H9 (cell line): ENCODE measurements around the gene SCGB1C1. TPM values are rescaled to one million over a fixed set of nuclear protein-coding genes. Genes with fewer than 3 reads are reported as not detected.
A peak's percentile ranks its signal among the peaks of the same experiment; 100 is the strongest.

Experiments used
- DNase-seq: peaks from one replicate; pipeline ENCODE4 v3.0.0-alpha.2; 2017
- H2AFZ ChIP-seq: one replicate; pipeline ENCODE4 v1.6.1; 2013; ENCODE audit warnings: mild to moderate bottlenecking, low read length, control low read depth, moderate library complexity
- H2AK5ac ChIP-seq: 2 replicates; pipeline ENCODE4 v1.6.1; 2013; ENCODE audit warnings: low read length, control low read depth, mixed read lengths; ENCODE audit not compliant: insufficient read length
- H2BK120ac ChIP-seq: one replicate; pipeline ENCODE4 v1.6.1; 2013; ENCODE audit warnings: low read depth, mild to moderate bottlenecking, low read length, control low read depth, inconsistent platforms; ENCODE audit not compliant: poor library complexity, severe bottlenecking
- H2BK12ac ChIP-seq: 2 replicates; pipeline ENCODE4 v1.6.1; 2013; ENCODE audit warnings: low read length, control low read depth, mixed read lengths, low read depth; ENCODE audit not compliant: insufficient read length
- H2BK15ac ChIP-seq: 2 replicates; pipeline ENCODE4 v1.6.1; 2013; ENCODE audit warnings: low read depth, low read length, control low read depth
- H2BK20ac ChIP-seq: one replicate; pipeline ENCODE4 v1.6.1; 2013; ENCODE audit warnings: low read depth, mild to moderate bottlenecking, low read length, control low read depth, inconsistent platforms; ENCODE audit not compliant: poor library complexity, severe bottlenecking
- H2BK5ac ChIP-seq: 2 replicates; pipeline ENCODE4 v1.6.1; 2013; ENCODE audit warnings: low read length, control low read depth, mixed read lengths; ENCODE audit not compliant: insufficient read length
- H3K14ac ChIP-seq: 2 replicates; pipeline ENCODE4 v1.6.1; 2013; ENCODE audit warnings: low read length, control low read depth; ENCODE audit not compliant: insufficient read depth
- H3K18ac ChIP-seq: 2 replicates; pipeline ENCODE4 v1.6.1; 2013; ENCODE audit warnings: low read depth, mild to moderate bottlenecking, mixed read lengths, low read length, control low read depth; ENCODE audit not compliant: insufficient read length
- H3K23ac ChIP-seq: 2 replicates; pipeline ENCODE4 v1.6.1; 2013; ENCODE audit warnings: low read length, control low read depth, mixed read lengths, low read depth; ENCODE audit not compliant: insufficient read length
- H3K23me2 ChIP-seq: 2 replicates; pipeline ENCODE4 v1.6.1; 2013; ENCODE audit warnings: low read depth, mild to moderate bottlenecking, mixed read lengths, low read length, control low read depth; ENCODE audit not compliant: insufficient read length, poor library complexity, severe bottlenecking
- H3K27ac ChIP-seq: 2 replicates; pipeline ENCODE4 v1.5.1; 2013; ENCODE audit warnings: low read length, control low read depth, mixed read lengths, low read depth; ENCODE audit not compliant: insufficient read length
- H3K27me3 ChIP-seq: 2 replicates; pipeline ENCODE4 v1.6.1; 2013; ENCODE audit warnings: low read length, control low read depth, inconsistent platforms; ENCODE audit not compliant: insufficient read depth
- H3K4ac ChIP-seq: 2 replicates; pipeline ENCODE4 v1.6.1; 2013; ENCODE audit warnings: low read depth, mild to moderate bottlenecking, control low read depth, inconsistent platforms, low read length, moderate library complexity
- H3K4me1 ChIP-seq: 2 replicates; pipeline ENCODE4 v1.6.1; 2013; ENCODE audit warnings: low read length, control low read depth, inconsistent platforms; ENCODE audit not compliant: insufficient read depth
- H3K4me2 ChIP-seq: 2 replicates; pipeline ENCODE4 v1.6.1; 2013; ENCODE audit warnings: low read length, control low read depth, mixed read lengths; ENCODE audit not compliant: insufficient read length, insufficient read depth
- H3K56ac ChIP-seq: 2 replicates; pipeline ENCODE4 v1.6.1; 2013; ENCODE audit warnings: low read depth, mild to moderate bottlenecking, mixed read lengths, low read length, control low read depth; ENCODE audit not compliant: insufficient read length
- H3K79me1 ChIP-seq: 2 replicates; pipeline ENCODE4 v1.6.1; 2013; ENCODE audit warnings: low read depth, mild to moderate bottlenecking, moderate library complexity, low read length, control low read depth, inconsistent platforms; ENCODE audit not compliant: insufficient read depth, poor library complexity, severe bottlenecking
- H3K79me2 ChIP-seq: 2 replicates; pipeline ENCODE4 v1.6.1; 2013; ENCODE audit warnings: low read length, control low read depth, inconsistent platforms; ENCODE audit not compliant: insufficient read depth
- H3K9ac ChIP-seq: 2 replicates; pipeline ENCODE4 v1.6.1; 2013; ENCODE audit warnings: low read length, control low read depth, mixed read lengths; ENCODE audit not compliant: insufficient read length; ENCODE audit errors: extremely low read depth
- H3K9me3 ChIP-seq: one replicate; pipeline ENCODE4 v1.6.1; 2013; ENCODE audit warnings: low read depth, low read length, inconsistent platforms; ENCODE audit not compliant: control insufficient read depth
- H3T11ph ChIP-seq: one replicate; pipeline ENCODE4 v1.6.1; 2013; ENCODE audit warnings: mild to moderate bottlenecking, low read length, control low read depth, inconsistent platforms
- H4K20me1 ChIP-seq: one replicate; pipeline ENCODE4 v1.6.1; 2013; ENCODE audit not compliant: control insufficient read depth, insufficient read length, insufficient read depth
- H4K5ac ChIP-seq: 2 replicates; pipeline ENCODE4 v1.6.1; 2013; ENCODE audit warnings: low read depth, mild to moderate bottlenecking, mixed read lengths, low read length, control low read depth; ENCODE audit not compliant: insufficient read length
- H4K8ac ChIP-seq: replicated peaks from 2 replicates; pipeline ENCODE4 v1.6.1; 2013; ENCODE audit warnings: low read length, control low read depth, mixed read lengths, low read depth; ENCODE audit not compliant: insufficient read length
- H4K91ac ChIP-seq: 2 replicates; pipeline ENCODE4 v1.6.1; 2013; ENCODE audit warnings: low read depth, mild to moderate bottlenecking, moderate library complexity, mixed read lengths, low read length, control low read depth; ENCODE audit not compliant: insufficient read length
- H3K27ac Mint-ChIP-seq, 3 experiments: 2 replicates in 2 of 3; 3 replicates in 1 of 3; pipeline ENCODE4 v1.8.0; 2020 to 2021; ENCODE audit warnings: mixed read lengths in 3 of 3, mild to moderate bottlenecking in 1 of 3, moderate library complexity in 1 of 3
- H3K27me3 Mint-ChIP-seq: 2 replicates; pipeline ENCODE4 v1.8.0; 2021; ENCODE audit warnings: low read depth, mild to moderate bottlenecking, moderate library complexity, mixed read lengths
- H3K36me3 Mint-ChIP-seq, 3 experiments: 2 replicates in 2 of 3; 3 replicates in 1 of 3; pipeline ENCODE4 v1.8.0; 2020 to 2021; ENCODE audit warnings: low read depth in 3 of 3, mixed read lengths in 3 of 3; ENCODE audit not compliant: insufficient read depth in 1 of 3
- H3K4me1 Mint-ChIP-seq, 2 experiments: 2 replicates each; pipeline ENCODE4 v1.8.0; 2020; ENCODE audit warnings: mixed read lengths in 2 of 2
- H3K4me3 Mint-ChIP-seq, 2 experiments: 2 replicates in 1 of 2; 3 replicates in 1 of 2; pipeline ENCODE4 v1.8.0; 2020 to 2021; ENCODE audit warnings: mild to moderate bottlenecking in 2 of 2, mixed read lengths in 2 of 2, moderate library complexity in 1 of 2
- H3K9me3 Mint-ChIP-seq, 2 experiments: 2 replicates in 1 of 2; 3 replicates in 1 of 2; pipeline ENCODE4 v1.8.0; 2020; ENCODE audit warnings: mild to moderate bottlenecking in 2 of 2, mixed read lengths in 2 of 2, moderate library complexity in 1 of 2
- WGBS: extraction: QIAGEN DNeasy Blood & Tissue Kit; methylation state at CpG from one replicate; pipeline ENCODE4 v1.1.7; 2013; ENCODE audit warnings: missing lambda C conversion rate, low lambda C conversion rate, mixed read lengths; ENCODE audit not compliant: insufficient read length; ENCODE audit errors: extremely low coverage; 5-methylcytosine and 5-hydroxymethylcytosine counted together
- total RNA-seq: library from RNA; stranded (reverse); gene quantifications from 2 replicates; pipeline ENCODE4 v1.2.1, GENCODE V29; 2021
- TF ChIP-seq, protein P1 (sequence below): fragments of 200-600 bp; sonication (generic); conservative IDR thresholded peaks from 3 replicates; pipeline ENCODE4 v1.8.0; 2021; ENCODE audit warnings: antibody characterized with exemption, mild to moderate bottlenecking

The SCGB1C1 gene
- total RNA-seq, 1 experiment from 2014 or later: not detected

DNA sequence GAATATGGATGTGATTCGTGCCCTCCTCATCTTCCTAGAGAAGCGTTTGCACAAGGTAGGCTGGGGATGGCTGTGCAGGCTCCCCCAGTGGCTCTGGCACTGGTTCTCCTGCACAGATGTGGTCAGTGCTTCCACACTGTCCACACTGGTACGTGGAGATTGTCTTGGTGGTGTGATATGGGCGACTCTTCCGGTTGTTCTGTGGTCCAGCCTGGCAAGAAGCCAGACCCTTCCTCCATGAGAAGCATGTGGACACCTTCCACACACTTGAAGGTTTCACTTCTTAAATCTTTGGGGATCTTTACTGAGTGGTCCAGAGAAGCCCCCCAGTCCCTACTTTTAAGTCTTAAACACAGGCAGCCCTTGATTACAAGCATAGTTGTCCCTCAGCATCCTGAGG is 18.4 kb downstream of the SCGB1C1 start:
- no peaks in the 10 kb centered on the region for H3K27me3 Mint-ChIP-seq
- H3K4me1 Mint-ChIP-seq: peaks cover 3 to 13% of the 10 kb centered on the region in 2 experiments
- Histone ChIP-seq H2BK5ac (no peak overlapping the region), H3K4me2 (no peak overlapping the region), H3K27ac (no peak overlapping the region), H3T11ph (no peak overlapping the region), H3K9me3 (no peaks in the 10 kb centered on the region), H2BK15ac (no peak overlapping the region), H4K91ac (no peak overlapping the region), H3K79me1 (no peaks in the 10 kb centered on the region), H3K27me3 (no peaks in the 10 kb centered on the region), H4K20me1 (no peaks in the 10 kb centered on the region), H3K23me2 (peaks cover 21% of the 10 kb centered on the region), H3K23ac (no peak overlapping the region), H3K9ac (no peak overlapping the region), H4K5ac (no peak overlapping the region), H3K56ac (no peak overlapping the region), H3K79me2 (no peaks in the 10 kb centered on the region; the same call in 1 of the 2 replicates), H3K4me1 (no peaks in the 10 kb centered on the region), H2AFZ (no peak overlapping the region), H2BK20ac (no peak overlapping the region), H2AK5ac (no peak overlapping the region), H2BK120ac (no peak overlapping the region), H3K4ac (no peak overlapping the region), H4K8ac (no peak overlapping the region), H3K18ac (no peak overlapping the region), H2BK12ac (no peak overlapping the region), H3K14ac (no peak overlapping the region)
- no CpG with 5 or more reads among the region's 5 CpGs for WGBS
- peaks cover 28 to 68% (median 62%) of the 10 kb centered on the region in 3 experiments for H3K36me3 Mint-ChIP-seq
- no peak overlapping the region for H3K27ac Mint-ChIP-seq
- H3K4me3 Mint-ChIP-seq: peak overlapping the region; percentile 27 to 29; a peak in 2 of 5 replicates
- TF ChIP-seq, protein P1, sequence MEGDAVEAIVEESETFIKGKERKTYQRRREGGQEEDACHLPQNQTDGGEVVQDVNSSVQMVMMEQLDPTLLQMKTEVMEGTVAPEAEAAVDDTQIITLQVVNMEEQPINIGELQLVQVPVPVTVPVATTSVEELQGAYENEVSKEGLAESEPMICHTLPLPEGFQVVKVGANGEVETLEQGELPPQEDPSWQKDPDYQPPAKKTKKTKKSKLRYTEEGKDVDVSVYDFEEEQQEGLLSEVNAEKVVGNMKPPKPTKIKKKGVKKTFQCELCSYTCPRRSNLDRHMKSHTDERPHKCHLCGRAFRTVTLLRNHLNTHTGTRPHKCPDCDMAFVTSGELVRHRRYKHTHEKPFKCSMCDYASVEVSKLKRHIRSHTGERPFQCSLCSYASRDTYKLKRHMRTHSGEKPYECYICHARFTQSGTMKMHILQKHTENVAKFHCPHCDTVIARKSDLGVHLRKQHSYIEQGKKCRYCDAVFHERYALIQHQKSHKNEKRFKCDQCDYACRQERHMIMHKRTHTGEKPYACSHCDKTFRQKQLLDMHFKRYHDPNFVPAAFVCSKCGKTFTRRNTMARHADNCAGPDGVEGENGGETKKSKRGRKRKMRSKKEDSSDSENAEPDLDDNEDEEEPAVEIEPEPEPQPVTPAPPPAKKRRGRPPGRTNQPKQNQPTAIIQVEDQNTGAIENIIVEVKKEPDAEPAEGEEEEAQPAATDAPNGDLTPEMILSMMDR: no peak
- DNase-seq: no peak
- no peaks in the 10 kb centered on the region for H3K9me3 Mint-ChIP-seq
